Prostate gland (tissue), 2 donors: ENCODE data around the gene MOBP. TPM values are rescaled to one million over a fixed set of nuclear protein-coding genes. Genes with fewer than 3 reads are reported as not detected.

ENCODE experiments used
- DNase-seq: peaks from one replicate; pipeline ENCODE4 v3.0.0-alpha.2; 2019; ENCODE audit warnings: low spot score
- H3K27ac ChIP-seq, 2 donors: fragments of 200-600 bp; sonication (generic); 2 replicates each; pipeline ENCODE4 v1.5.1; 2017 to 2019
- H3K27me3 ChIP-seq: fragments of 200-600 bp; sonication (generic); replicated peaks from 2 replicates; pipeline ENCODE4 v1.5.1; 2019; ENCODE audit not compliant: insufficient read depth
- H3K36me3 ChIP-seq, 2 donors: fragments of 200-600 bp; sonication (generic); 1 replicate in 1 of 2; 2 replicates in 1 of 2; pipeline versions ENCODE4 v1.5.1 to v1.8.1; 2017 to 2019
- H3K4me1 ChIP-seq: fragments of 200-600 bp; sonication (generic); replicated peaks from 2 replicates; pipeline ENCODE4 v1.5.1; 2019
- H3K4me3 ChIP-seq, 2 donors: fragments of 200-600 bp; sonication (generic); 2 replicates each; pipeline ENCODE4 v1.5.1; 2017 to 2019
- H3K9me3 ChIP-seq: fragments of 200-600 bp; sonication (generic); 2 replicates; pipeline ENCODE4 v1.5.1; 2017
- POLR2A ChIP-seq: fragments of 450-650 bp; IDR thresholded peaks from one replicate; pipeline ENCODE4 v1.6.1; 2016; ENCODE audit warnings: antibody characterized with exemption, mild to moderate bottlenecking
- POLR2AphosphoS5 ChIP-seq: sonication (generic); formaldehyde crosslinking; IDR thresholded peaks from one replicate; pipeline ENCODE4 v1.6.1; 2017; ENCODE audit warnings: antibody characterized with exemption
- WGBS: methylation state at CpG from one replicate; pipeline ENCODE4 v1.1.5; 2018; 5-methylcytosine and 5-hydroxymethylcytosine counted together
- intact Hi-C: fragments of 100-400 bp; cut with DNase I; formaldehyde crosslinking; loops from one replicate; pipeline ENCODE4 v1.14.2; 2022
- total RNA-seq, 2 donors: library from RNA; depleted of rRNA; stranded (reverse); fragments of >200 nt; gene quantifications; one replicate each; pipeline ENCODE4 v1.1.0, GENCODE V29; 2016
- TF ChIP-seq, protein P1 (sequence below), 4 experiments: fragments of 200-600 bp in 2 of 4; fragments of 450-650 bp in 2 of 4; sonication (generic) in 2 of 4; IDR thresholded peaks; 1 replicate in 3 of 4; 2 replicates in 1 of 4; pipeline ENCODE4 v1.5.1; 2016 to 2019; ENCODE audit warnings: antibody characterized with exemption in 4 of 4, mild to moderate bottlenecking in 2 of 4, moderate library complexity in 2 of 4

MOBP gene
- total RNA-seq, 2 donors from 2014 or later = 2.4 TPM; not detected in 1

GRCh38 chr3:39426312-39426711, 41.2 kb upstream of the MOBP start:
- DNase-seq = no peak
- WGBS = 55% methylated on average over 1 of the region's 1 CpG
- no peaks in the 10 kb centered on the region for H3K27me3 ChIP-seq
- no peaks in the 10 kb centered on the region for H3K4me1 ChIP-seq
- H3K27ac ChIP-seq = no peak overlapping the region
- TF ChIP-seq, protein P1, sequence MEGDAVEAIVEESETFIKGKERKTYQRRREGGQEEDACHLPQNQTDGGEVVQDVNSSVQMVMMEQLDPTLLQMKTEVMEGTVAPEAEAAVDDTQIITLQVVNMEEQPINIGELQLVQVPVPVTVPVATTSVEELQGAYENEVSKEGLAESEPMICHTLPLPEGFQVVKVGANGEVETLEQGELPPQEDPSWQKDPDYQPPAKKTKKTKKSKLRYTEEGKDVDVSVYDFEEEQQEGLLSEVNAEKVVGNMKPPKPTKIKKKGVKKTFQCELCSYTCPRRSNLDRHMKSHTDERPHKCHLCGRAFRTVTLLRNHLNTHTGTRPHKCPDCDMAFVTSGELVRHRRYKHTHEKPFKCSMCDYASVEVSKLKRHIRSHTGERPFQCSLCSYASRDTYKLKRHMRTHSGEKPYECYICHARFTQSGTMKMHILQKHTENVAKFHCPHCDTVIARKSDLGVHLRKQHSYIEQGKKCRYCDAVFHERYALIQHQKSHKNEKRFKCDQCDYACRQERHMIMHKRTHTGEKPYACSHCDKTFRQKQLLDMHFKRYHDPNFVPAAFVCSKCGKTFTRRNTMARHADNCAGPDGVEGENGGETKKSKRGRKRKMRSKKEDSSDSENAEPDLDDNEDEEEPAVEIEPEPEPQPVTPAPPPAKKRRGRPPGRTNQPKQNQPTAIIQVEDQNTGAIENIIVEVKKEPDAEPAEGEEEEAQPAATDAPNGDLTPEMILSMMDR (IDR thresholded peaks at IDR 0.05) = no peak
- TF ChIP-seq POLR2A (no peak), POLR2AphosphoS5 (no peak)
- no peaks in the 10 kb centered on the region for H3K36me3 ChIP-seq
- H3K4me3 ChIP-seq = no peak overlapping the region
- intact Hi-C loops = no loop called here
- H3K9me3 ChIP-seq = no peaks in the 10 kb centered on the region

DNA sequence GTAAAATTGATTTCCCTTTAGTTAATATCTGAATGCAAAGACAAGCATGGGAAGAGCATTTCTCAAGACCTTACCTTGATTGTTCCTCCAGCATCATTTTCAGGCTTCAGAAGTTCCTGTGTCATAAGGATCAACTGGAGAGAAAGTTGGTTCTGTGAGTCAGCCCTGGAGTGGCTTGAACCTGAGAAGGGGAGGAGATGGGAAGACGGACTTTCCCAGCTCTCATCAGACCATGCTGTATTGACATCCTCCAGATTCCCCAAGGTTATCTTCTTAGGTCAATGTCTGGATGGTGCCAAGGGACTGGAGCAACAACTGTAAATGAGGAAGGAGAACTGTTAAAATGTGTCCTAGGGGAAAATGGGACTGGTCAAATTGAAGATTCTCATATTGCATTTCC, 40.0 kb upstream of the MOBP start:
- 95% methylated on average over 1 of the region's 1 CpG for WGBS
- no peak overlapping the region for H3K4me3 ChIP-seq
- no peaks in the 10 kb centered on the region for H3K36me3 ChIP-seq
- no peak for DNase-seq
- TF ChIP-seq, protein P1 (IDR thresholded peaks at IDR 0.05) = no peak
- no peak for TF ChIP-seq POLR2AphosphoS5
- TF ChIP-seq POLR2A = no peak
- intact Hi-C loops = no loop called here
- H3K4me1 ChIP-seq = no peaks in the 10 kb centered on the region
- no peaks in the 10 kb centered on the region for H3K27me3 ChIP-seq
- no peak overlapping the region for H3K27ac ChIP-seq
- no peaks in the 10 kb centered on the region for H3K9me3 ChIP-seq

DNA sequence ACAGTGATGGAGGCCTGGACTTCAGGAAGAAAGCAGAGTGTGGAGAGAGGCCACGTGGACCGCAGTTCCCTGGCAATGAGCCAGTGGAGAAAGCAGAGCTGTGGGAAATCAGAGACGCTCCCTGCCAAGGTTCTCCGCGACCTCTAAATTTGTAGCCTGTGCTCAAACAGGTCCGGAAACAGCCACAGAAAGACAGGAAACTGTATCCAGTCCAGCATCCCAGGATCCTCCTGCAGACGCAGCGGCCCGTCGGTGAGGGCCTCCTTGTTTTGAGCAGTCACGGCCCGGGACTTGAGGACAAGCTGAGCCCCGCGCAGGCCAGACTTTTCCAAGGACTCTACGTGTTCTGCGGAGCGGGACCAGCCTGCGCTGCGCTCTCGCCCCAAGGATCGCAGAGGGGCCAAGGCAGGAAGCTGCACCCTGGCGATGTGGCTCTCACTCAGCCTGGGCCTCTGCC, 38.7 kb upstream of the MOBP start:
- DNase-seq = no peak
- Histone ChIP-seq H3K4me3 (no peak overlapping the region), H3K27ac (no peak overlapping the region)

GRCh38 chr3:39429466-39429865, 38.0 kb upstream of the MOBP start:
- WGBS = 89% methylated on average over 11 of the region's 11 CpGs
- intact Hi-C loops = no loop called here
- DNase-seq = no peak
- Histone ChIP-seq H3K4me1 (no peaks in the 10 kb centered on the region), H3K9me3 (no peaks in the 10 kb centered on the region), H3K4me3 (no peak overlapping the region), H3K27ac (no peak overlapping the region), H3K27me3 (no peaks in the 10 kb centered on the region), H3K36me3 (no peaks in the 10 kb centered on the region)
- TF ChIP-seq POLR2AphosphoS5 (no peak), POLR2A (no peak)
- TF ChIP-seq, protein P1 (IDR thresholded peaks at IDR 0.05) = no peak

More for the DNA sequence above, 38.7 kb upstream of the MOBP start:
- Histone ChIP-seq H3K36me3 (no peaks in the 10 kb centered on the region), H3K4me1 (no peaks in the 10 kb centered on the region), H3K9me3 (no peaks in the 10 kb centered on the region), H3K27me3 (no peaks in the 10 kb centered on the region)
- WGBS = 69% methylated on average over 22 of the region's 22 CpGs
- TF ChIP-seq POLR2A = no peak
- TF ChIP-seq, protein P1 (IDR thresholded peaks at IDR 0.05) = no peak
- TF ChIP-seq POLR2AphosphoS5 = no peak
- intact Hi-C loops = no loop called here

DNA sequence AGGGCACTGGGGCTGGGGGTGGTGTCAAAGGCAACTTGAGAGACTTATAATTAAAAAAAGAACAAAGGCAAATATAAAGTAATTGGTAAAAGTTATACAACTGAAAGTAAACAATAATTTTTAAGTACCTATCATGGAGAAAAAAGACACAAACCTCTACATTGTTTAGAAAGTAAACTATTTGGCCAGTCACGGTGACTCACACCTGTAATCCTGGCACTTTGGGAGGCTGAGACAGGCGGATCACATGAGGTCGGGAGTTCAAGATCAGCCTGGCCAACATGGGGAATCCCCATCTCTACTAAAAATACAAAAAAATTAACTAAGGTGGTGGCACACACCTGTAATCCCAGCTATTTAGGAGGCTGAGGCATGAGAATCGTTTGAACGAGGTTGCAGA, 35.1 kb upstream of the MOBP start:
- Histone ChIP-seq H3K9me3 (no peaks in the 10 kb centered on the region), H3K36me3 (no peaks in the 10 kb centered on the region), H3K27ac (no peak overlapping the region), H3K27me3 (no peaks in the 10 kb centered on the region), H3K4me1 (no peaks in the 10 kb centered on the region), H3K4me3 (no peak overlapping the region)
- intact Hi-C loops = no loop called here
- TF ChIP-seq, protein P1 (IDR thresholded peaks at IDR 0.05) = no peak
- no peak for TF ChIP-seq POLR2AphosphoS5
- DNase-seq = no peak
- WGBS = 73% methylated on average over 5 of the region's 5 CpGs
